ENCODE data around the gene ST6GALNAC3. TPM values are rescaled to one million over a fixed set of nuclear protein-coding genes. Genes with fewer than 3 reads are reported as not detected.

Gene ST6GALNAC3
- total RNA-seq, 6 experiments from 2014 or later, result 1.00 to 1.7 (median 1.2) TPM

DNA sequence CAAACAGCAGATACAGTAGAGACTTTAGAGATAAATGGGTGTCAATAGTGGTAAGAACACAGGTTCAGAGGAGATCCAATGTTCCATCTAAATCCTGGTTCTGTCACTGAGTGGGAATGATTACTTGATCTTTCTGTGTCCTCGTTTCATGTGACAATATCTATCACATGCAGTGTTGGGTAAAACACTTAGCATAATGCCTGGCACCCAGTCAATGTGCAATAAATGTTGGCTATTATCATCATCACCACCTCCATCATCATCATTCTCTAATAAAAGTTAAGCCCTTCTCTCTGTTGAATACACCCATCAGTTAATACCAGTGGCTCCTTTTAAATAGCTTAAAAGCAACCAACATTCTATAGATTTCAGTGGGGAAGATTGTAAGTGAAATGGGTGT lies 184.7 kb downstream of the ST6GALNAC3 start:
- Mint-ChIP-seq H3K36me3 (ENCODE audit: low read depth) (no peaks in the 10 kb centered on the region), H3K9me3 (no peaks in the 10 kb centered on the region), H3K27me3 (ENCODE audit: insufficient read depth) (no peaks in the 10 kb centered on the region), H3K4me3 (no peak overlapping the region), H3K27ac (no peak overlapping the region), H3K4me1 (ENCODE audit: low read depth) (peaks cover 2% of the 10 kb centered on the region; the same call in 1 of the 2 replicates)
- no peak for DNase-seq
- TF ChIP-seq, protein P1, sequence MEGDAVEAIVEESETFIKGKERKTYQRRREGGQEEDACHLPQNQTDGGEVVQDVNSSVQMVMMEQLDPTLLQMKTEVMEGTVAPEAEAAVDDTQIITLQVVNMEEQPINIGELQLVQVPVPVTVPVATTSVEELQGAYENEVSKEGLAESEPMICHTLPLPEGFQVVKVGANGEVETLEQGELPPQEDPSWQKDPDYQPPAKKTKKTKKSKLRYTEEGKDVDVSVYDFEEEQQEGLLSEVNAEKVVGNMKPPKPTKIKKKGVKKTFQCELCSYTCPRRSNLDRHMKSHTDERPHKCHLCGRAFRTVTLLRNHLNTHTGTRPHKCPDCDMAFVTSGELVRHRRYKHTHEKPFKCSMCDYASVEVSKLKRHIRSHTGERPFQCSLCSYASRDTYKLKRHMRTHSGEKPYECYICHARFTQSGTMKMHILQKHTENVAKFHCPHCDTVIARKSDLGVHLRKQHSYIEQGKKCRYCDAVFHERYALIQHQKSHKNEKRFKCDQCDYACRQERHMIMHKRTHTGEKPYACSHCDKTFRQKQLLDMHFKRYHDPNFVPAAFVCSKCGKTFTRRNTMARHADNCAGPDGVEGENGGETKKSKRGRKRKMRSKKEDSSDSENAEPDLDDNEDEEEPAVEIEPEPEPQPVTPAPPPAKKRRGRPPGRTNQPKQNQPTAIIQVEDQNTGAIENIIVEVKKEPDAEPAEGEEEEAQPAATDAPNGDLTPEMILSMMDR (IDR thresholded peaks at IDR 0.05), result no peak

DNA sequence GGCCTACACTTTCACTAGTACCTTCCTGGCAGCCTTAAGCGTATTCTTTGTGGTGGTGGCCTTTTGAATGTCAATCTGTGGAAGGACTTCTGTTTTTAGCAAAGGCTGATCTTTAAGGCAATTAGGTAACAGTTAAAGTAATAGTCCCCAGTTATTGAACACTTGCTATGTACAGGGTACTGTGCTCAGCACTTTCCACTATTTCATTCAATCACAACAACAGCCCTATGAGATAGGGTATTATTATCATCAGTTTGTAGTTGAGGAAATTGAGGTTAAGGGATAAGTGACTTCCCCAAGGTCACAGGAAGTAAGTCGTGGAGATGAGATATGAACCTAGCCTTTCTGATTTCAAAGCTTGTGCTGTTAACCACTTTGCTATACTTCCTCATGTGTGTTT lies 185.7 kb downstream of the ST6GALNAC3 start:
- Mint-ChIP-seq H3K27me3 (ENCODE audit: insufficient read depth) (peaks cover under 1% of the 10 kb centered on the region; the same call in 1 of the 2 replicates), H3K9me3 (no peaks in the 10 kb centered on the region), H3K4me1 (ENCODE audit: low read depth) (no peaks in the 10 kb centered on the region), H3K4me3 (no peak overlapping the region), H3K27ac (no peak overlapping the region), H3K36me3 (ENCODE audit: low read depth) (no peaks in the 10 kb centered on the region)
- TF ChIP-seq, protein P1 (IDR thresholded peaks at IDR 0.05), result no peak
- no peak for DNase-seq

GRCh38 chr1:76262601-76263000 lies 188.1 kb downstream of the ST6GALNAC3 start:
- H3K27me3 Mint-ChIP-seq (ENCODE audit: insufficient read depth), result peaks cover 2% of the 10 kb centered on the region
- no peaks in the 10 kb centered on the region for H3K4me1 Mint-ChIP-seq (ENCODE audit: low read depth)
- H3K27ac Mint-ChIP-seq, result no peak overlapping the region
- H3K9me3 Mint-ChIP-seq, result peaks cover 5% of the 10 kb centered on the region
- TF ChIP-seq, protein P1 (IDR thresholded peaks at IDR 0.05), result no peak
- no peak overlapping the region for H3K4me3 Mint-ChIP-seq
- no peaks in the 10 kb centered on the region for H3K36me3 Mint-ChIP-seq (ENCODE audit: low read depth)
- no peak for DNase-seq

DNA sequence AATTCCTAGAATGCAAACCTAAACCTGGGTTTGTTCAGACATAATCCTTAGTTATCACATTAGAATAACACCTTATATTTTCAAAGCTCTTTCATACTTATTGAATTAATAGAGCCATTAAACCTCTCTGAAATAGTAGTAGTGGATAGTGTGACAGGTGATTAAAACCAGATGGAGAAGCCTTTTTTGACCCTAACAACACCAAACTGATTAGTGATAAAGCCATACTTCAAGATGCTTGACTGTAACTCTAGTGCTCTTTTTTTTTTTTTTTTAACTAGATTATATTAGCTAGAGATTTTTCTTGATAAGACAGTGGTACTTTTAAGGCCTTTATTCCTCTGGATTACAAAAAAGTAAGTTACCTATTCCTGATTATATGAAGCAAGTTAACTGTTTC lies 190.1 kb downstream of the ST6GALNAC3 start:
- TF ChIP-seq, protein P1 (IDR thresholded peaks at IDR 0.05), result no peak
- H3K36me3 Mint-ChIP-seq (ENCODE audit: low read depth), result no peaks in the 10 kb centered on the region
- no peak overlapping the region for H3K4me3 Mint-ChIP-seq

DNA sequence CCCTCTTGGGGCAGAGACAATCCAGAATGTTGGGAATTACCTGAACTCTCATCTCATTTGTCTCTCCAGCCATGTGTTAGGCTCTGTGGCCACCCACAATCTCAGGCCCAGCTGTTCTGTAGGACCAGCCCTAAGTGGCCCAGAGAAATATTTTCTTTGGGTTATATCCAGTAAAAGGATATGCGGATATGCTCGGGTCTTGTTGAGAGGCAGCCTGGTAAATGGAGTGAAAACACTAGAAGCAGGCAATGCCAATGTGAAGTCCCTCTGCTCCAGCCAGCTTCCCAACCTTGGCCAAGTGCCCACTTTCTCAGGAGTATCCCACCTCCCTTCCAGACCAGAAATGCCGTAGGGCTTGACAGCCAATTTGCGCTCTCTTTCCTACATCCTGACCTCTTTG lies 192.2 kb downstream of the ST6GALNAC3 start:
- TF ChIP-seq, protein P1 (IDR thresholded peaks at IDR 0.05), result no peak
- peaks cover 5% of the 10 kb centered on the region for H3K9me3 Mint-ChIP-seq
- DNase-seq, result no peak
- H3K4me1 Mint-ChIP-seq (ENCODE audit: low read depth), result peaks cover 8% of the 10 kb centered on the region; the same call in 1 of the 2 replicates
- peaks cover 2% of the 10 kb centered on the region for H3K27me3 Mint-ChIP-seq (ENCODE audit: insufficient read depth)
- no peak overlapping the region for H3K27ac Mint-ChIP-seq
- H3K36me3 Mint-ChIP-seq (ENCODE audit: low read depth), result no peaks in the 10 kb centered on the region
- H3K4me3 Mint-ChIP-seq, result no peak overlapping the region

More for the DNA sequence above, 190.1 kb downstream of the ST6GALNAC3 start:
- H3K27me3 Mint-ChIP-seq (ENCODE audit: insufficient read depth), result peaks cover 2% of the 10 kb centered on the region
- no peak for DNase-seq
- peaks cover 8% of the 10 kb centered on the region; the same call in 1 of the 2 replicates for H3K4me1 Mint-ChIP-seq (ENCODE audit: low read depth)
- H3K9me3 Mint-ChIP-seq, result peaks cover 5% of the 10 kb centered on the region
- no peak overlapping the region for H3K27ac Mint-ChIP-seq

DNA sequence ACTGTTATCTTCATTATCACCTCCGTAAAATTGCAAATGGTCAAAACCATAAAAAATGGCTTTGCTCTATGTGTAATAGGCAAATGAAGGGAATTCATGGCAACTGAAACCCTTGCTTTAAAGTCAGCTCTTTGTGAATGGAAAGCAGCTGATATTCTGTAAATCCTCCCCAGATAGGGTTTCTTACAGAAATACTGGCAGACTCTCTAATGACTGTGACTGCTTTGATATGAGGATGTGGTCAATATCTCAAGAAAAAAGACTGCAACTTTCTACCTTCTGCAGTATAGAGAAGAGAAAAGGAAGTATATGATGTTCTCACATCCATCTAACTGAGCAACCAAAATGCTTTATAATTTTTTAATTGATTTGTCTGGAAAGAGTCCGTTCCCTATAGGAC lies 193.1 kb downstream of the ST6GALNAC3 start:
- Mint-ChIP-seq H3K4me3 (no peak overlapping the region), H3K9me3 (peaks cover 5% of the 10 kb centered on the region)

More for the DNA sequence above, 193.1 kb downstream of the ST6GALNAC3 start:
- peaks cover 2% of the 10 kb centered on the region for H3K27me3 Mint-ChIP-seq (ENCODE audit: insufficient read depth)
- peaks cover 8% of the 10 kb centered on the region; the same call in 1 of the 2 replicates for H3K4me1 Mint-ChIP-seq (ENCODE audit: low read depth)
- H3K36me3 Mint-ChIP-seq (ENCODE audit: low read depth), result no peaks in the 10 kb centered on the region
- H3K27ac Mint-ChIP-seq, result no peak overlapping the region
- TF ChIP-seq, protein P1 (IDR thresholded peaks at IDR 0.05), result no peak
- DNase-seq, result no peak

Measured in HFFc6 (cell line).